GM12878 (cell line): ENCODE measurements around the gene BBS1. TPM values are rescaled to one million over a fixed set of nuclear protein-coding genes. Genes with fewer than 3 reads are reported as not detected.
A peak's percentile ranks its signal among the peaks of the same experiment; 100 is the strongest.

Experiments
- ATAC-seq: fragments of 200-7000 bp; cut with Tn5 transposase; 3 replicates; pipeline ENCODE4 v1.9.1; 2020; ENCODE audit warnings: mild to moderate bottlenecking, moderate library complexity
- BruUV-seq: library from RNA; stranded (reverse); fragments of 400-500 nt; replicated peaks from 2 replicates; lab custom pipeline; 2021; lab: Mats Ljungman, UMichigan
- CTCF ChIA-PET: fragments of 300-600 bp; sonication (Branson Sonifier 250); formaldehyde crosslinking; extraction: SDS; loops from one replicate; lab custom pipeline; 2021; ENCODE audit warnings: inconsistent platforms; lab: Yijun Ruan, JAX
- POLR2A ChIA-PET: fragments of 350-600 bp; formaldehyde crosslinking; extraction: SDS; loops from one replicate; lab custom pipeline; 2021; ENCODE audit warnings: inconsistent platforms; lab: Charles Lee
- RAD21 ChIA-PET: fragments of 300-600 bp; sonication (Branson Sonifier 250); formaldehyde crosslinking; loops from one replicate; lab custom pipeline; 2023; ENCODE audit warnings: antibody characterized with exemption; ENCODE audit not compliant: unreplicated experiment; lab: Charles Lee
- SMC1A ChIA-PET: fragments of 300-600 bp; sonication (Branson Sonifier 250); formaldehyde crosslinking; loops from one replicate; lab custom pipeline; 2023; ENCODE audit not compliant: unreplicated experiment, uncharacterized antibody; lab: Charles Lee
- DNase-seq: peaks from one replicate; pipeline ENCODE4 v3.0.0-alpha.2; 2011; ENCODE audit warnings: low read depth, low spot score
- FAIRE-seq: peaks from 3 replicates; lab custom pipeline; 2011; peaks lifted over from hg19 to GRCh38; lab: Jason Lieb, UNC
- H2AFZ ChIP-seq: 2 replicates; pipeline ENCODE4 v1.6.0; 2011; ENCODE audit warnings: low read depth, low read length, control low read depth; ENCODE audit not compliant: control insufficient read depth
- H3K27ac ChIP-seq: 2 replicates; pipeline ENCODE4 v1.5.1; 2011; ENCODE audit warnings: control low read depth; ENCODE audit not compliant: control insufficient read depth, insufficient read depth
- H3K27me3 ChIP-seq, 2 experiments: replicated peaks in 1 of 2; 2 replicates each; pipeline versions ENCODE4 v1.6.0 to v1.6.1; 2011; ENCODE audit warnings: low read length in 1 of 2; ENCODE audit not compliant: control insufficient read depth in 2 of 2, insufficient read depth in 2 of 2
- H3K36me3 ChIP-seq, 2 experiments: 2 replicates each; pipeline ENCODE4 v1.5.1; 2011; ENCODE audit warnings: low read length in 1 of 2; ENCODE audit not compliant: control insufficient read depth in 2 of 2, insufficient read depth in 2 of 2
- H3K4me1 ChIP-seq: 2 replicates; pipeline ENCODE4 v1.6.1; 2011; ENCODE audit warnings: mild to moderate bottlenecking, low read length, moderate library complexity, mixed read lengths; ENCODE audit not compliant: control insufficient read depth, insufficient read depth
- H3K4me2 ChIP-seq: 2 replicates; pipeline ENCODE4 v1.6.0; 2011; ENCODE audit warnings: control low read depth; ENCODE audit not compliant: control insufficient read depth, insufficient read depth
- H3K4me3 ChIP-seq: fragments of 200-600 bp; sonication (generic); 2 replicates; pipeline ENCODE4 v1.5.1; 2016
- H3K79me2 ChIP-seq: 2 replicates; pipeline ENCODE4 v1.6.0; 2011; ENCODE audit warnings: low read length; ENCODE audit not compliant: control insufficient read depth, insufficient read depth
- H3K9ac ChIP-seq: 2 replicates; pipeline ENCODE4 v1.8.0; 2011; ENCODE audit warnings: low read length, control low read depth, mixed read lengths; ENCODE audit not compliant: control insufficient read depth, insufficient read depth
- H3K9me3 ChIP-seq: replicated peaks from 3 replicates; pipeline ENCODE4 v1.5.1; 2011; ENCODE audit warnings: mild to moderate bottlenecking, low read length; ENCODE audit not compliant: control insufficient read depth, insufficient read depth
- H4K20me1 ChIP-seq: 2 replicates; pipeline ENCODE4 v1.6.0; 2011; ENCODE audit not compliant: control insufficient read depth, insufficient read depth
- BHLHE40 ChIP-seq, 2 experiments: fragments of 450-650 bp in 1 of 2; IDR thresholded peaks; 2 replicates each; pipeline ENCODE4 v1.6.1; 2011 to 2017; ENCODE audit warnings: low read depth in 2 of 2, borderline replicate concordance in 1 of 2, improper control_type of control experiment in 1 of 2, low read length in 1 of 2, mild to moderate bottlenecking in 1 of 2
- CHD4 ChIP-seq: fragments of 200-600 bp; sonication (generic); IDR thresholded peaks from 2 replicates; pipeline ENCODE4 v1.6.1; 2016; ENCODE audit warnings: mild to moderate bottlenecking
- DPF2 ChIP-seq: fragments of 450-650 bp; IDR thresholded peaks from 2 replicates; pipeline ENCODE4 v1.6.1; 2017; ENCODE audit warnings: mild to moderate bottlenecking
- GATAD2B ChIP-seq: fragments of 450-650 bp; conservative IDR thresholded peaks from 2 replicates; pipeline ENCODE4 v1.6.1; 2017; ENCODE audit warnings: low read depth, mild to moderate bottlenecking, moderate library complexity
- HDGF ChIP-seq: fragments of 450-650 bp; IDR thresholded peaks from 2 replicates; pipeline ENCODE4 v1.6.1; 2016; ENCODE audit warnings: antibody characterized with exemption
- KLF5 ChIP-seq: fragments of 450-650 bp; IDR thresholded peaks from 2 replicates; pipeline ENCODE4 v1.6.1; 2014; ENCODE audit warnings: mild to moderate bottlenecking; ENCODE audit not compliant: partially characterized antibody
- LARP7 ChIP-seq: fragments of 450-650 bp; IDR thresholded peaks from 2 replicates; pipeline ENCODE4 v1.6.1; 2017; ENCODE audit warnings: mild to moderate bottlenecking
- NKRF ChIP-seq: fragments of 450-650 bp; conservative IDR thresholded peaks from 2 replicates; pipeline ENCODE4 v1.6.1; 2017; ENCODE audit warnings: mild to moderate bottlenecking, moderate library complexity
- POLR2AphosphoS2 ChIP-seq: IDR thresholded peaks from 2 replicates; pipeline ENCODE4 v1.6.1; 2011; ENCODE audit warnings: low read depth, mild to moderate bottlenecking, low read length, improper control_type of control experiment, moderate library complexity
- POLR2AphosphoS5 ChIP-seq: IDR thresholded peaks from 2 replicates; pipeline ENCODE4 v1.6.1; 2011; ENCODE audit warnings: mild to moderate bottlenecking, low read length, inconsistent platforms
- RB1 ChIP-seq: fragments of 450-650 bp; formaldehyde crosslinking; IDR thresholded peaks from 2 replicates; pipeline ENCODE4 v1.6.1; 2017; ENCODE audit warnings: mild to moderate bottlenecking, borderline replicate concordance
- USF1 ChIP-seq: IDR thresholded peaks from 2 replicates; pipeline ENCODE4 v1.6.1; 2011; ENCODE audit warnings: borderline replicate concordance, low read depth, mild to moderate bottlenecking, moderate library complexity, mixed read lengths, low read length; ENCODE audit not compliant: insufficient read depth; ENCODE audit errors: extremely low read length
- WGBS: methylation state at CpG from one replicate; pipeline ENCODE4 v1.1.6; 2016; ENCODE audit warnings: low lambda C conversion rate; ENCODE audit not compliant: insufficient replicate concordance, insufficient coverage; ENCODE audit errors: missing lambda C conversion rate; 5-methylcytosine and 5-hydroxymethylcytosine counted together
- in situ Hi-C: fragments of 300-500 bp; cut with MboI; formaldehyde crosslinking; loops from 9 replicates; pipeline ENCODE4 v1.14.3; 2018; ENCODE audit warnings: mixed read lengths
- intact Hi-C: fragments of 100-400 bp; cut with micrococcal nuclease; formaldehyde crosslinking; loops from one replicate; pipeline ENCODE4 v1.14.2; 2022; ENCODE audit not compliant: unreplicated experiment
- polyA plus RNA-seq, 11 experiments: library from polyadenylated mRNA; depleted of rRNA in 4 of 11; unstranded in 6 of 11; stranded (reverse) in 5 of 11; fragments of >200 nt; fragmentation: Nextera tagmentation in 4 of 11; fragmentation: Illumina TruSeq in 1 of 11; extraction: Ambion mirVana in 4 of 11; extraction: Trizol in 1 of 11; gene quantifications; 1 replicate in 1 of 11; 2 replicates in 10 of 11; pipeline versions ENCODE4 v1.2.1 to v1.2.3, GENCODE V29; 2011 to 2016; ENCODE audit warnings: inconsistent platforms in 2 of 11, missing spikeins in 2 of 11, low read depth in 1 of 11
- total RNA-seq, 4 experiments: library from RNA; depleted of rRNA in 3 of 4; stranded (reverse); fragments of >200 nt in 3 of 4; fragmentation: Illumina TruSeq in 1 of 4; extraction: Trizol in 1 of 4; gene quantifications; 2 replicates each; pipeline versions ENCODE4 v1.2.1 to v1.2.3, GENCODE V29; 2013 to 2021
- TF ChIP-seq, protein P1 (sequence below): fragments of 450-650 bp; IDR thresholded peaks from 2 replicates; pipeline ENCODE4 v1.6.1; 2018; ENCODE audit warnings: mild to moderate bottlenecking, low read depth, moderate library complexity; ENCODE audit not compliant: partially characterized antibody
- TF ChIP-seq, protein P2 (sequence below): fragments of 450-650 bp; IDR thresholded peaks from 2 replicates; pipeline ENCODE4 v1.6.1; 2017; ENCODE audit warnings: mild to moderate bottlenecking, low read depth, inconsistent platforms; ENCODE audit not compliant: poor library complexity, severe bottlenecking

Gene BBS1
- total and polyA plus RNA-seq, 10 of the 15 experiments (the other 5 are each of a cell fraction or from before 2014, with no cell fraction given): 2.5 to 14.7 (median 8.7) TPM

- no peak for DNase-seq
- peaks cover 14% of the 10 kb centered on the region for H3K4me1 ChIP-seq
- intact Hi-C loops (no loop called here), in situ Hi-C loops (no loop called here)
- ChIA-PET CTCF (interaction anchor here (0.6 to 4.5 kb wide), 9 partner anchors 12 to 214 kb away, joined by 3 to 46 read pairs (median 3); partner anchors contain the start of genes DPP3, MRPL11 and RBM4B), RAD21 (interaction anchor here (0.9 to 1.5 kb wide), 11 partner anchors 9 to 211 kb away, joined by 3 to 19 read pairs (median 6); partner anchors contain the start of genes ACTN3, DPP3, MRPL11 and RBM4B), POLR2A (interaction anchor here (0.5 to 2.7 kb wide), 11 partner anchors 12 to 378 kb away, joined by 3 to 13 read pairs (median 4); partner anchors contain the start of genes ACTN3, DPP3, MRPL11 and RBM14), SMC1A (interaction anchor here (1.0 kb wide), 1 partner anchor 211 kb away, joined by 6 read pairs; the partner anchor contains the start of gene RBM4B)
- ATAC-seq: peak; percentile 39
- no peaks in the 10 kb centered on the region for H3K27me3 ChIP-seq
- no peak overlapping the region for H3K27ac ChIP-seq
- peak overlapping the region; percentile 69; the same call in 1 of the 2 replicates for H3K4me3 ChIP-seq
- peak overlapping the region; percentile 46 for H3K9ac ChIP-seq
- no peaks in the 10 kb centered on the region for H4K20me1 ChIP-seq
- H3K9me3 ChIP-seq: no peaks in the 10 kb centered on the region; the same call in 2 of the 3 replicates
- peak overlapping the region; percentile 46 for H2AFZ ChIP-seq
- no peak for FAIRE-seq
- H3K4me2 ChIP-seq: peak overlapping the region; percentile 66
- H3K79me2 ChIP-seq: no peaks in the 10 kb centered on the region
- BruUV-seq: no TSS peak
- H3K36me3 ChIP-seq: no peaks in the 10 kb centered on the region
- 5% methylated on average over 38 of the region's 72 CpGs for WGBS
- TF ChIP-seq NKRF (peak; percentile 67; the same call in 1 of the 2 replicates), DPF2 (peak; percentile 64; the same call in 1 of the 2 replicates), RB1 (0 out of 2 replicates have a peak, but pooled peaks have one; percentile 31), LARP7 (peak; percentile 77; the same call in 1 of the 2 replicates), GATAD2B (0 out of 2 replicates have a peak, but pooled peaks have one; percentile 65), USF1 (no peak), POLR2AphosphoS5 (no peak), POLR2AphosphoS2 (no peak), BHLHE40 (IDR thresholded peaks at IDR 0.05; ENCODE audit: borderline replicate concordance in 1 of 2, low read depth in 2 of 2, low read length in 1 of 2) (peak in 1 of 2 experiments; percentile 68; a peak in 2 of 4 replicates), CHD4 (no peak), KLF5 (no peak), HDGF (peak; percentile 72; the same call in 1 of the 2 replicates)
- TF ChIP-seq, protein P1, sequence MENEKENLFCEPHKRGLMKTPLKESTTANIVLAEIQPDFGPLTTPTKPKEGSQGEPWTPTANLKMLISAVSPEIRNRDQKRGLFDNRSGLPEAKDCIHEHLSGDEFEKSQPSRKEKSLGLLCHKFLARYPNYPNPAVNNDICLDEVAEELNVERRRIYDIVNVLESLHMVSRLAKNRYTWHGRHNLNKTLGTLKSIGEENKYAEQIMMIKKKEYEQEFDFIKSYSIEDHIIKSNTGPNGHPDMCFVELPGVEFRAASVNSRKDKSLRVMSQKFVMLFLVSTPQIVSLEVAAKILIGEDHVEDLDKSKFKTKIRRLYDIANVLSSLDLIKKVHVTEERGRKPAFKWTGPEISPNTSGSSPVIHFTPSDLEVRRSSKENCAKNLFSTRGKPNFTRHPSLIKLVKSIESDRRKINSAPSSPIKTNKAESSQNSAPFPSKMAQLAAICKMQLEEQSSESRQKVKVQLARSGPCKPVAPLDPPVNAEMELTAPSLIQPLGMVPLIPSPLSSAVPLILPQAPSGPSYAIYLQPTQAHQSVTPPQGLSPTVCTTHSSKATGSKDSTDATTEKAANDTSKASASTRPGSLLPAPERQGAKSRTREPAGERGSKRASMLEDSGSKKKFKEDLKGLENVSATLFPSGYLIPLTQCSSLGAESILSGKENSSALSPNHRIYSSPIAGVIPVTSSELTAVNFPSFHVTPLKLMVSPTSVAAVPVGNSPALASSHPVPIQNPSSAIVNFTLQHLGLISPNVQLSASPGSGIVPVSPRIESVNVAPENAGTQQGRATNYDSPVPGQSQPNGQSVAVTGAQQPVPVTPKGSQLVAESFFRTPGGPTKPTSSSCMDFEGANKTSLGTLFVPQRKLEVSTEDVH: no peak
- TF ChIP-seq, protein P2, sequence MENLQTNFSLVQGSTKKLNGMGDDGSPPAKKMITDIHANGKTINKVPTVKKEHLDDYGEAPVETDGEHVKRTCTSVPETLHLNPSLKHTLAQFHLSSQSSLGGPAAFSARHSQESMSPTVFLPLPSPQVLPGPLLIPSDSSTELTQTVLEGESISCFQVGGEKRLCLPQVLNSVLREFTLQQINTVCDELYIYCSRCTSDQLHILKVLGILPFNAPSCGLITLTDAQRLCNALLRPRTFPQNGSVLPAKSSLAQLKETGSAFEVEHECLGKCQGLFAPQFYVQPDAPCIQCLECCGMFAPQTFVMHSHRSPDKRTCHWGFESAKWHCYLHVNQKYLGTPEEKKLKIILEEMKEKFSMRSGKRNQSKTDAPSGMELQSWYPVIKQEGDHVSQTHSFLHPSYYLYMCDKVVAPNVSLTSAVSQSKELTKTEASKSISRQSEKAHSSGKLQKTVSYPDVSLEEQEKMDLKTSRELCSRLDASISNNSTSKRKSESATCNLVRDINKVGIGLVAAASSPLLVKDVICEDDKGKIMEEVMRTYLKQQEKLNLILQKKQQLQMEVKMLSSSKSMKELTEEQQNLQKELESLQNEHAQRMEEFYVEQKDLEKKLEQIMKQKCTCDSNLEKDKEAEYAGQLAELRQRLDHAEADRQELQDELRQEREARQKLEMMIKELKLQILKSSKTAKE: no peak
These were observed 43.3 kb upstream of the BBS1 start for GRCh38 chr11:66467034-66467659.
